Measurements from ENCODE around the gene LRP1. TPM values are rescaled to one million over a fixed set of nuclear protein-coding genes. Genes with fewer than 3 reads are reported as not detected.
A peak's percentile ranks its signal among the peaks of the same experiment; 100 is the strongest.

Gene LRP1
- total RNA-seq, 1 donor from 2014 or later = 24.7 TPM

DNA sequence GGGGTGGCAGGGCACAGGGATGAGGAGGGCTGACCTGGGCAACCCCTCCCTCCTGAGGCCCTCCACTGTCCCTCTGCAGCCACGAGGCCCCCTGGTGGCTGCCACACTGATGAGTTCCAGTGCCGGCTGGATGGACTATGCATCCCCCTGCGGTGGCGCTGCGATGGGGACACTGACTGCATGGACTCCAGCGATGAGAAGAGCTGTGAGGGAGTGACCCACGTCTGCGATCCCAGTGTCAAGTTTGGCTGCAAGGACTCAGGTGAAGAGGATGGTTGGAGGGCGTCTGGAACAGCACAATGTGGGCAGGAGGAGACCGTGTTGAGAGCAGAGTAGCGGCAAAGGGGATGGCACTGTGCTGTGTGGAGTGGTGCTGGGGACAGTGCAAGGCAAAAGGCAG lies 44.8 kb downstream of the LRP1 start:
- DNase-seq (ENCODE audit: low spot score) = peak; percentile 65
- Mint-ChIP-seq H3K9me3 (ENCODE audit: unreplicated experiment) (no peaks in the 10 kb centered on the region), H3K4me3 (ENCODE audit: unreplicated experiment) (no peak overlapping the region), H3K27me3 (ENCODE audit: unreplicated experiment) (peaks cover 26% of the 10 kb centered on the region), H3K4me1 (ENCODE audit: unreplicated experiment) (peaks cover 3% of the 10 kb centered on the region), H3K36me3 (ENCODE audit: low read depth, unreplicated experiment) (peaks cover 5% of the 10 kb centered on the region), H3K27ac (ENCODE audit: unreplicated experiment) (no peak overlapping the region)
- TF ChIP-seq, protein P1, sequence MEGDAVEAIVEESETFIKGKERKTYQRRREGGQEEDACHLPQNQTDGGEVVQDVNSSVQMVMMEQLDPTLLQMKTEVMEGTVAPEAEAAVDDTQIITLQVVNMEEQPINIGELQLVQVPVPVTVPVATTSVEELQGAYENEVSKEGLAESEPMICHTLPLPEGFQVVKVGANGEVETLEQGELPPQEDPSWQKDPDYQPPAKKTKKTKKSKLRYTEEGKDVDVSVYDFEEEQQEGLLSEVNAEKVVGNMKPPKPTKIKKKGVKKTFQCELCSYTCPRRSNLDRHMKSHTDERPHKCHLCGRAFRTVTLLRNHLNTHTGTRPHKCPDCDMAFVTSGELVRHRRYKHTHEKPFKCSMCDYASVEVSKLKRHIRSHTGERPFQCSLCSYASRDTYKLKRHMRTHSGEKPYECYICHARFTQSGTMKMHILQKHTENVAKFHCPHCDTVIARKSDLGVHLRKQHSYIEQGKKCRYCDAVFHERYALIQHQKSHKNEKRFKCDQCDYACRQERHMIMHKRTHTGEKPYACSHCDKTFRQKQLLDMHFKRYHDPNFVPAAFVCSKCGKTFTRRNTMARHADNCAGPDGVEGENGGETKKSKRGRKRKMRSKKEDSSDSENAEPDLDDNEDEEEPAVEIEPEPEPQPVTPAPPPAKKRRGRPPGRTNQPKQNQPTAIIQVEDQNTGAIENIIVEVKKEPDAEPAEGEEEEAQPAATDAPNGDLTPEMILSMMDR (IDR thresholded peaks at IDR 0.05; ENCODE audit: unreplicated experiment) = peak; percentile 66

DNA sequence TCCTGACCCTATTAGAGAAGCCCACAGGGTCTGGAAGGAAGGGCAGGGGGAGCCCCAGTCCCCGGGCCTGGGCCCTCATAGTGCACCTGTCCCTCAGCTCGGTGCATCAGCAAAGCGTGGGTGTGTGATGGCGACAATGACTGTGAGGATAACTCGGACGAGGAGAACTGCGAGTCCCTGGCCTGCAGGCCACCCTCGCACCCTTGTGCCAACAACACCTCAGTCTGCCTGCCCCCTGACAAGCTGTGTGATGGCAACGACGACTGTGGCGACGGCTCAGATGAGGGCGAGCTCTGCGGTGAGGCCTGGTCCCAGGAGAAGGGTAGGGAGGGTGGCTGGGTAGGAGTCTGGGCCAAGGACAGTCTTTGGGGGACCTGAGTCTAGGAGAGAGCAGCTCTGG lies 45.4 kb downstream of the LRP1 start:
- TF ChIP-seq, protein P1 (IDR thresholded peaks at IDR 0.05; ENCODE audit: unreplicated experiment) = no peak
- DNase-seq (ENCODE audit: low spot score) = no peak
- Mint-ChIP-seq H3K27ac (ENCODE audit: unreplicated experiment) (no peak overlapping the region), H3K4me3 (ENCODE audit: unreplicated experiment) (no peak overlapping the region), H3K4me1 (ENCODE audit: unreplicated experiment) (peaks cover 3% of the 10 kb centered on the region), H3K9me3 (ENCODE audit: unreplicated experiment) (no peaks in the 10 kb centered on the region), H3K27me3 (ENCODE audit: unreplicated experiment) (peaks cover 22% of the 10 kb centered on the region), H3K36me3 (ENCODE audit: low read depth, unreplicated experiment) (peaks cover 7% of the 10 kb centered on the region)

DNA sequence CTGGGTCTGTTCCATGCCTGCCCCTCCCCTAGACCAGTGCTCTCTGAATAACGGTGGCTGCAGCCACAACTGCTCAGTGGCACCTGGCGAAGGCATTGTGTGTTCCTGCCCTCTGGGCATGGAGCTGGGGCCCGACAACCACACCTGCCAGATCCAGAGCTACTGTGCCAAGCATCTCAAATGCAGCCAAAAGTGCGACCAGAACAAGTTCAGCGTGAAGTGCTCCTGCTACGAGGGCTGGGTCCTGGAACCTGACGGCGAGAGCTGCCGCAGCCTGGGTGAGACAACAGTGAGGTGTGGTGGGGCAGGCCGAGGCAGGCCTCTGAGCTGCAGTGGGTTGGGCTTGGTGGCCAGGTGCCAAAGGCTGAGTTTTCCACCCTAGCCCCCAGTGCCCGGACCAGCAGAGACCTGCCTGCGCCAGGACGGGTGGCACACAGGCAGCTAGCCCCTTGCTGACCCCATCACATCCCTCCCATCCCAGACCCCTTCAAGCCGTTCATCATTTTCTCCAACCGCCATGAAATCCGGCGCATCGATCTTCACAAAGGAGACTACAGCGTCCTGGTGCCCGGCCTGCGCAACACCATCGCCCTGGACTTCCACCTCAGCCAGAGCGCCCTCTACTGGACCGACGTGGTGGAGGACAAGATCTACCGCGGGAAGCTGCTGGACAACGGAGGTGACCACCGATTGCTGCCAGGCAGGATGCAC lies 47.3 kb downstream of the LRP1 start:
- H3K36me3 Mint-ChIP-seq (ENCODE audit: low read depth, unreplicated experiment) = peaks cover 14% of the 10 kb centered on the region

DNA sequence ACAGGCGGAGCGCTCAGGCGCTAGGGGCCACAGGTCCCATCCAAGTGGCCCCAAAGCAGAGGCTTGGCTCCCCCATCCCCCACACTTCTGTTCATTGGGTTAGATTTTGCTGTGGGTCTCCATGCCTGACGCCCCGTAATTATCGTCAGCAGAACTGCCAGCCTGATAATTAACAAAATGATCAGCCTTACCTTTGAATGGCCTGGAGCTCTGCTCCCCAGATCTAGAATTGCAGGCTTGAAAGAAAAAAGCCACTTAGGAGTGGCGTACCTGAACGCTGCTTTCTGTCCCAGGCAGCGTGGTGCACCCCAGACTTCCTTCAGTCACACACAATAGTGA lies 47.8 kb downstream of the LRP1 start:
- no peaks in the 10 kb centered on the region for H3K9me3 Mint-ChIP-seq (ENCODE audit: unreplicated experiment)
- peaks cover 20% of the 10 kb centered on the region for H3K27me3 Mint-ChIP-seq (ENCODE audit: unreplicated experiment)
- H3K36me3 Mint-ChIP-seq (ENCODE audit: low read depth, unreplicated experiment) = peaks cover 14% of the 10 kb centered on the region
- no peak overlapping the region for H3K4me3 Mint-ChIP-seq (ENCODE audit: unreplicated experiment)
- TF ChIP-seq, protein P1 (IDR thresholded peaks at IDR 0.05; ENCODE audit: unreplicated experiment) = peak; percentile 34
- H3K27ac Mint-ChIP-seq (ENCODE audit: unreplicated experiment) = no peak overlapping the region
- H3K4me1 Mint-ChIP-seq (ENCODE audit: unreplicated experiment) = peaks cover 3% of the 10 kb centered on the region
- DNase-seq (ENCODE audit: low spot score) = no peak

More for the DNA sequence above, 47.3 kb downstream of the LRP1 start:
- Mint-ChIP-seq H3K27me3 (ENCODE audit: unreplicated experiment) (peaks cover 20% of the 10 kb centered on the region), H3K9me3 (ENCODE audit: unreplicated experiment) (no peaks in the 10 kb centered on the region), H3K27ac (ENCODE audit: unreplicated experiment) (no peak overlapping the region), H3K4me3 (ENCODE audit: unreplicated experiment) (no peak overlapping the region), H3K4me1 (ENCODE audit: unreplicated experiment) (peaks cover 3% of the 10 kb centered on the region)
- DNase-seq (ENCODE audit: low spot score) = peak; percentile 84
- TF ChIP-seq, protein P1 (IDR thresholded peaks at IDR 0.05; ENCODE audit: unreplicated experiment) = peak; percentile 86

DNA sequence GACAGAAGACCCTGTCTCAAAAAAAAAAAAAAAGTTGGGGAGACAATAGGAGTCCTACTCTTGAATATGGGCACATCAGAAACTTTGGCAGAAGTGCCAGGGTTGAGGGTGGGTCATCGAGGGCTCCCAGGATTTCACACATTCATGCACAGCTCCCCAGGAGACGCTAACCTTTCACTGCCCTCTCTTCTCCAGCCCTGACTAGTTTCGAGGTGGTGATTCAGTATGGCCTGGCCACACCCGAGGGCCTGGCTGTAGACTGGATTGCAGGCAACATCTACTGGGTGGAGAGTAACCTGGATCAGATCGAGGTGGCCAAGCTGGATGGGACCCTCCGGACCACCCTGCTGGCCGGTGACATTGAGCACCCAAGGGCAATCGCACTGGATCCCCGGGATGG lies 48.6 kb downstream of the LRP1 start:
- Mint-ChIP-seq H3K4me3 (ENCODE audit: unreplicated experiment) (no peak overlapping the region), H3K36me3 (ENCODE audit: low read depth, unreplicated experiment) (peaks cover 14% of the 10 kb centered on the region), H3K9me3 (ENCODE audit: unreplicated experiment) (no peaks in the 10 kb centered on the region), H3K27ac (ENCODE audit: unreplicated experiment) (no peak overlapping the region), H3K4me1 (ENCODE audit: unreplicated experiment) (peaks cover 3% of the 10 kb centered on the region), H3K27me3 (ENCODE audit: unreplicated experiment) (peaks cover 17% of the 10 kb centered on the region)
- DNase-seq (ENCODE audit: low spot score) = no peak
- TF ChIP-seq, protein P1 (IDR thresholded peaks at IDR 0.05; ENCODE audit: unreplicated experiment) = no peak
